Suppressor macrophage treated with lipopolysaccharide for 4 hours (primary cell): Measurements from ENCODE around the gene SOX30.
"Not testable (repeated sequence)": the region's sequence is repeated elsewhere in the genome, so short reads cannot be mapped to it uniquely, and the experiment has no call there.

ENCODE experiments used
- DNase-seq: peaks from one replicate; pipeline ENCODE4 v3.0.0-alpha.2; 2020

Gene SOX30

DNA sequence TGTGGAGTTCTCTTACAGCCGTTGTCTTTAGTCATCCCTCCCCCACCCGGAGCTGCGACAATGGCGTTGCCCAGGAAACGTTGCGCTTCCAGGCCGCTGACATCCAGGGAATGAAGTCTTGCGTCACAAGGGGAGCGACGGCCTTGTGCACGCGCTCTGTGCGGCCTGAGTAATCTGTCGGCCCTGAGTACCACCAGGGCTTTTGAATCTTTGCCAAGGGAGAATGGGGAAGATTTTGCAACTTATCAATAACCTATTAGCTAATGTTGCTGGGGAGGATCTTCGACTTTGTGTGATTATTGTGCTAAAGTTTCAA lies at the start of gene SOX30:
TSS of gene SOX30 (minus strand) at position 62 of the 316 bp plus-strand sequence. CDS start 360 bp downstream, outside the sequence.
- no peak for DNase-seq

DNA sequence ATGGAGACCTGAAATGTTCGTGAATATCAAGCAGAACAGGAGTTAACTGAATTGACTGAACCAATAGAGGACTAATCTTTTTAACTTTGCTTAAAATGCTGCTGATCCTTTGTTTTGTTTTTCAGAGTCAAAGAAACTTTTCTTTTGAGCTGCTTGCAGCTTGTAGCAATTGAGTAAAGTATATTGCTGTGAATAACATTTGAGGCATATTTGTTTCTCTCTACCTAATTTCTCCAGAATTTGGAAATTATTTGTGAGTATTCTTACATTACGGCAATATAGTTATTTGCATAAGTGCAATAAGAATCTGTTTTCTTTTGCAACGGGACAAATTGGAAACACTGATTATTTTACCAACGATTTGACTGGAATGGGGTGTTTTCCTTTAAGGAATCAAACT lies 46.4 kb upstream of the SOX30 start:
- DNase-seq = not testable (repeated sequence)

DNA sequence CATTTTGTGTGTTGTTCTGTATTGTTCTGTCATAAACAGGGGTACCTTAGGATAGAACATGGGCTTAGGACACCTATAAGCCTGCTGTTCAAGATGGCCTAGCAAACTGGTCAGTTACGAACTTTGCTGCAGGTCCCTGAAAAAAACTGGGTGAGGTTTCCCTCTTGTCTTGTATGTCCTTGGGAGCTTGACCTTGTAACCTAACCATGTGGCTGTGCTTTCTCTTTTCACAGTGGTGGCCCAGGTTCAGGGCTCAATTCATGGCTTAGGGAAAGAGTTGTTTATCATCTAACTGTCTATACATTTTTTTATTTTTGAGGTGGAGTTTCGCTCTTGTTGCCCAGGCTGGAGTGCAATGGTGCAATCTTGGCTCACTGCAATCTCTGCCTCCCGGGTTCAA lies 43.9 kb upstream of the SOX30 start:
- DNase-seq = not testable (repeated sequence)

DNA sequence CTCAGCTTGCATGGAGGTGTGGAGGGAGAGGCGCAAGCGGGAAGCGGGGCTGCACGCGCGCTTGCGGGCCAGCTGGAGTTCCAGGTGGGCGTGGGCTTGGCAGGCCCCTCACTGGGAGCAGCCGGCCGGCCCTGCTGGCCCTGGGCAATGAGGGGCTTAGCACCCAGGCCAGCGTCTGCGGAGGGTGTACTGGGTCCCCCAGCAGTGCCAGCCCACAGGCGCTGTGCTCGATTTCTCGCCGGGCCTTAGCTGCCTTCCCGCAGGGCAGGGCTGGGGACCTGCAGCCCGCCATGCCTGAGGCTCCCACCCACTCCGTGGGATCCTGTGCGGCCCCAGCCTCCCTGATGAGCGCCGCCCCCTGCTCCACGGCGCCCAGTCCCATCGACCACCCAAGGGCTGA lies 41.6 kb upstream of the SOX30 start:
- DNase-seq = not testable (repeated sequence)

DNA sequence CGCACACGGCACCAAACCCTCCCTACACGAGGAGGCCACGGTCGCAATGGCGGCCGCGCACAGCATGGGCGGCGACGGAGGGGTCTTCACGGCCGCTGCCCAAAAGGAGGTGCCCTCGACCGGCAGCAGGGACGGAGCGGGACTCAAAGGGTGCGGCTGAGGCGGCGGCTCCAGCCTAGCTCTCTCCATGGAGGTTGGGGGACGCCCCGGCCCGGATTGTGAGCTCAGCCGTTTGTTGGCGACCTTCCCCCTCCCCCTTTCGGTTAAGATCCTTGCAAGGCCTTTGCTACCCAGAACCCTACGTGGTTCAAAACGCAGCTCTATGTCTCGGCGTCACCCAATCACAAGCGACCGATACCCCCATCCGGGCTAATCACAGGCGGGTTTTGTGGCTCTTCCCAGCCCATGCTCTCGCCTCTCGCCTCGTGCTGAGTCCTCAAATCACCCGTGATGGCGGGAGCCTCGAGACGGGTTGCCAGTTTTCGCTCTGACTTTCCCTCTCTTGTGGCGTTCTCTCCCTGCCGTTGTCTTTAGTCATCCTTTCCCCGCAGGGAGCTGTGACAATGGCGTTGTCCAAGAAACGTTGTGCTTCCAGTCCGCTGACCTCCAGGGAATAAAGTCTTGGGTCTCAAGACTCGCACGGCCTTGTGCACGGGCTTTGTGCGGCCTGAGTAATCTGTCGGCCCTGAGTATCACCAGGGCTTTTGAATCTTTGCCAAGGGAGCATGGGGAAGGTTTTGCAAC lies 38.6 kb upstream of the SOX30 start:
- DNase-seq = no peak

DNA sequence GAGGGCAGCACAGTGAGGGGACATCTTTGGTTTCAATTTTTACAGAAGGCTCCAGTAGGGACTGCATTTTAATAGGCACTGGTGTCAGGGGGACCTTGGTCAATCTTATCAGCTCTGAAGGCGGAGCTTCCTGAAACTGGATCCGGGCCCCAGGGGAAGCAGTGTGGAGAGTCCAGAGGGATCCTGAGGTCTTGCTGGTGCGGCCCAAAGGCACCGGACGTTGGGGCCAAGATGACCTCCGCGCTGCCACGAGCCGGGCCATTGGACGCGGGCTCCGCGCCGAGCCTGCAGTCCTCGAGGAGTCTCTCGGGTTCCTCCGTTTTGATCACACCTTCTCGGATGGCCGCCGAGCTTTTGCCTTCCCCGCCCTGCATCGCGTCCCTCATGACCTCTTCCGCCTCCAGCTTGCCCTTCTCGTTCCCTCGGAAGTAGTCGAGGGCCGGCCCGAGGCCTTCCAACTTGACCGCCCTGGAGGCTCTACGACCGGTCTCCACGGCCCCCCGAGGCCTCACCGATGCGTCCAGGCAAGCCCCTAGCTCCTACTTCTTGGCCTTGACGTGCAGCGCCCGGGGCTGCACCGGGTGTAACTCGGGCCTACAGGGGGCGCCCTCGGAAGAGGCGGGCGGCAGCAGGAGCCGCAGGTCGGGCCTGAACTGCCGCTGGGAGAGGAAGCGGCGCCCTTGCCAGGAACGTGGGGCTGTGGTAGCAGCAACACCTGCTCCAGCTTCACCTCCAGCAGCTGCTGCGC lies 37.9 kb upstream of the SOX30 start:
- no peak for DNase-seq

DNA sequence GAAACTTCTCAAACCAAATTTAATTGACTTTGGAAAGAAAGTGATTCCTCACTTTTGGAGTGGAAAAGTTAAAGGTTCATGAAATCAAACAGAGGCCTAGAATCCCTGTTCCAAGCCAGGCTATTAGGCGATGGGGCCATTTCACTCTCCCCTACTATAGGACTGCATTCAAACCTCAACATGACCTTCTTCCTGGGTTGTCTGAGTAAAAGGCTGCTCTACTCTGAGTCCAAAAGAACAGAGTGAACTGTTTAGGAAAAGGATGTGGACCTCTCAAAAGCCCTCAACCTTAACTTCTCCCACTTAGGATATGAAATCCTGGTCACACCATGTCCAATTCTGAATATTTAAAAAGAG lies 34.9 kb upstream of the SOX30 start:
- DNase-seq = no peak

DNA sequence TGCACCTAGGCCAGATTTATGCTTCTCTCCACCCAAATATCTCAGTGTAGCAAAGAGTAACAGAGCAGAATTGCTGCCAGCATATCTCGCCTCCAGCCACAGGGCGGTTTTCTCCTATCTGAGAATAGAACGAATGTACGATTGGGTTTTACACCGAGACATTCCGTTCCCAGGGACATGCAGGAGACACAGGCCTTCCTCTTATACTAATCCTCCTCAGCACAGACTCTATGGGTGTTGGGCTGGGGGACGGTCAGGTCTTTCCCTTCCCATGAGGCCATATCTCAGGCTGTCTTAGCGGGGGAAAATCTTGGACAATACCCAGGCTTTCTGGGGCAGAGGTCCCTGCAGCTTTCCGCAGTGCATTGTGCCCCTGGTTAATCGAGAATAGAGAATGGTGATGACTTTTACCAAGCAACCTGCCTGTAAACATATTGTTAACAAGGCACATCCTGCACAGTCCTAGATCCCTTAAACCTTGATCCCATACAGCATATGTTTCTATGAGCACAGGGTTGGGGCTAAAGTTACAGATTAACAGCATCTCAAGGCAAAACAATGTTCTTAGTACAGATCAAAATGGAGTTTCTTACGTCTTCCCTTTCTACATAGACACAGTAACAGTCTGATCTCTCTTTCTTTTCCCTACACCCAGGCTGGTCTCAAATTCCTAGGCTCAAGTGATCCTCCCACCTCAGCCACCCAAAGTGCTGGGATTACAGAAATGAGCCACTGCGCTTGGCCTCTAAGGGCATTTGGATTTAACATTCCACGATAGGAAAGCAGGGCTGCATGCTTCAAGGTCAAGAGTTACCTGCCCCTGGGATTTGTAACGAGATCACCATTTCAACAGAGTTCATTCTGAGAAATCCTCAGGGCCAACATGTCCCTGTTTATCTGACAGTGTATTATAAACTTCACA lies 34.3 kb upstream of the SOX30 start:
- not testable (repeated sequence) for DNase-seq

DNA sequence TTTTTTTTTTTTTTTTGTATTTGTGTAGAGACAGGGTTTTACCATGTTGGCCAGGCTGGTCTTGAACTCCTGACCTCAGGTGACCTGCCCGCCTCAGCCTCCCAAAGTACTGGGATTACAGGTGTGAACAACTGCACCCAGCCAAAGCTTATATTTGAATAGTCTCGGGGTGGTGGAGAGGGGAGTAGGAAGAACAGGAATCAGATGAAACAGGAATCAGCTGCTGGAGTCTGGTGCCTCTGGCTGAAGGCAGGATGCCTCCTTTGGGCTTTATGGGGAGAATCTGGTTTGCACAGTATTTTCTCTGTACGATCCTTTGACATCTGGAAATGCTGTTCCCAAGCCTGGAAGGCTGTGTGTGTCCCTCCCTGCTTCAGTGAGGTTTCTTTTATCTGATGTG lies 30.0 kb upstream of the SOX30 start:
- DNase-seq = no peak

DNA sequence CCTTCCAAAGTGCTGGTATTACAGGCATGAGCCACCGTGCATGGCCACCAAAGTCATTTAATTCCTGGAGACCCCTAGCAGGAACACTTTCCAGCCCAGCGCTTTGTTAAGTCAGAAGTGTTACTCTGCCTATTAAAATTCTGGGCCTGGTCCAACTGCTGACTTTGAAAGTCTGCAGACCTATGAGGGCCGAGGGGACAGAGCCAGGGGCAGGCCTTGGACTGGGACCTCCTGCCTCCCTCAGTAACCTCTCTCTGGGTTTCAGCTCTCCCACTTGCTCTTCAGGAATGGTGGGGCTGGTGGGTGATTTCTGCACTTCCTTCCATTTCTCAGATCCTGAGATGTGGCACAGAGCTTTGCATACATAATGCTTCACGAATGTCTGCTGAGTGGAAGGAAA lies 28.8 kb upstream of the SOX30 start:
- no peak for DNase-seq

DNA sequence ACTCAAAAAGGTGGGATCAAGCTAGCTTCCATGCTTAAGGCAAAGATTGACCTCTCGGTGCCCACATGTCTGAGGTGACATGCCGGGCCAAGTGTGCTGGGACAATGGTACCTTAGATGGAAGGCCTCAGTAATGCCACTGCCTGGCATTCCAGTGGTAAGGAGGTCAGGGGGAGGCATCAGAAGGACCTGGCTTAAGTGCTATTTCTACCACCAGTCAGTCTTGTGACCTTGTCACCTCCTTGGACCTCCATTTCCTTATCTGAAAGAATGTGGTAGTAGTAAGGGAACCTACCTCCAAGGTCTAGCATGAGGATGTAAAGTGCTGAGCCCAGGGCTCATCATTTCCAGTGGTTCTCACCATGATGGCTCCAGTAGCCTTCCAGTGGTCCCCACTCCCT lies 28.0 kb upstream of the SOX30 start:
- no peak for DNase-seq

DNA sequence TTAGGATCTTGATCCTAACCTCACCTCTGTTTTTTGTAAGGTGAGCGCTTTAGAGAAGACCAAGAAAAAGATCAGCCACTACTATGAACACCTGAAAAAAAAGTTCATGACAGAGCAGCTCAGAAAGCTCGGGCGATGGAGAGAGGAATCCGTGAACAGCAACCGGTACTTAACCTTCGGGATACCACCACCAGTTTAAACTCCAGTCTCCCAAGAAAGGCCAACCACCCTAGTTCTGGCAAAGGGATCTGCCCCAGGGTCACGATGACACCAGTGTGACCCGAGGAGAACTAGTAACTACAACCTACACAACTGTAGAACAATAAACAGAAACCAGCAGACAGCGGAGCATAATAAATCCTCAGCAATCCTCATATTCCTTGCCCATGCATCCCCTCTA lies 27.6 kb upstream of the SOX30 start:
- DNase-seq = no peak

DNA sequence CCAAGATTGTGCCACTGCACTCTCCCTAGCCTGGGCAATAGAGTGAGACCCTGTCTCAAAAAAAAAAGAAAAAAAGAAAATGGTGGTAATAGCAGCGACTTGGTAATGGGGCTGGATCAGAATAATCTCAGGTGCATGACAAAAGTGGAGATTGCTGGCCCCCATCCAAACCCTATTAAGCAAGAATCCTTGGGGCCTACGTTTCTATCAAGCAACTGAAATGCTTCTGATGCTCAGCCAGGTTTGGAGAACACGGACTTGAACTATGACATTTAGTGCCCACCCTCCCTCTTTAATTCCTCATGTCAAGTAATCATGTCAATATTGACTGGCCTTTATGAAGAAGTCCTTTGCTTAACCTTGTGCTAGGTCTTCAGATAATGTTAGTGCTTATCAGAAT lies 25.7 kb upstream of the SOX30 start:
- DNase-seq = no peak

DNA sequence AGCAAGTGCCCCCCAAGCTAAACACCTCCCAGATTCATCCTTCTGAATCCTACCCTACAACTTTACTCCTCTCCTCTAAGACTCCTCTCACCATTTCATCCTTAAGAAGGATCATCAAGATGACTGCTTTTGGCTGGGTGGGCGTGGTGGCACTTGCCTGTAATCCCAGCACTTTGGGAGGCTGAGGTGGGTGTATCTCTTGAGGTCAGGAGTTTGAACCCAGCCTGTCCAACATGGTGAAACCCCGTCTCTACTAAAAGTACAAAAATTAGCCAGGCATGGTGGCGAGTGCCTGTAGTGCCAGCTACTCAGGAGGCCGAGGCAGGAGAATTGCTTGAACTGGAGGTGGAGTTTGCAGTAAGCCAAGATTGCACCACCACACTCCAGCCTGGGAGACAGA lies 22.1 kb upstream of the SOX30 start:
- DNase-seq = not testable (repeated sequence)

DNA sequence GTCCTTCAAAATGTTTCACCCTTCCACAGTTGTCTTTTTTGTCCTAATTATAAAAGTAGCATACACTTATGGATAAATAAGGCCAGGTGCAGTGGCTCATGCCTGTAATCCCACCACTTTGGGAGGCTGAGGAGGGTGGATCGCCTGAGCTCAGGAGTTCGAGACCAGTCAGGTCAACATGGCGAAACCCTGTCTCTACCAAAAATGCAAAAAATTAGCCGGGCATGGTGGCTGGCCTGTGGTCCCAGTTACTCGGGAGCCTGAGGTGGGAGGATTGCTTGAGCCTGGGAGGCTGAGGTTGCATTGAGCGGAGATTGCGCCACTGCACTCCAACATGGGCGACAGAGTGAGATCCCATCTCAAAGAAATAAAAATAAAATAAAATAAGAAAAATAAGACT lies 20.7 kb upstream of the SOX30 start:
- no peak for DNase-seq

DNA sequence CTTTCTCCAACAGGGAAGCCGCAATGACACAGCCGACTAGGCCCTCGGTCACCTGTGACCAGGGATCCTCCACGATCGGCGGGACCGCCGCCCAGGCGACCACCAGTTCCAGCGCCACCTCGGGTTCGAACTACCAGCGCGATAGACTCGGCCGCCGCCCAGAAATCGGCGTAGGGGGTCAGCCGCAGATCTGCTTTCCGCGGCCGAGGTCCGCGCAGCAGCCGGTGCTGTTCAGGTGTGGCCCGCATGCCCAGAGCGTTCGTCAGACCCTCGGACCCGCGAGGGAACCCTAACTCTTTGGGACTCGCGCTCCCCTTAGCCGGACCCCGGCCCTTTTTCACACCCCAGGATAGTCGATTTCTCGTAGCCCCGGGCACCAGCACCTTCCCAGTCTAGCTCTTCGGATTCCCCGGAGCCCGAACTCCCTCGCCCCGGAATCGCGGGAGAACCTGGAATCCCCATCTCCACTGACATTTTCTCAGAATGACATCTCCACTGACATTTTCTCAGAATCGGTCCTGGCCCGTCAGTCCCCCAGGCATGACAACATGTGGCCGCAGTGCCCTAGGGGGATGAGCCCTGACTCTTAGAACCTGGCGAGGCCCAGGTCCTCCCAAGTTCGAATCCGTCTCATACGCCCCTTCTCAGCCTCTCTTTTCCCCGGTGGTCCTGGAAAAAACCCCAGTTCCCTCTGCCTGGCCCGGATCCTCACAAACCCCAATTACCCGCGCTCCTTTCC lies 19.5 kb upstream of the SOX30 start:
- no peak for DNase-seq

DNA sequence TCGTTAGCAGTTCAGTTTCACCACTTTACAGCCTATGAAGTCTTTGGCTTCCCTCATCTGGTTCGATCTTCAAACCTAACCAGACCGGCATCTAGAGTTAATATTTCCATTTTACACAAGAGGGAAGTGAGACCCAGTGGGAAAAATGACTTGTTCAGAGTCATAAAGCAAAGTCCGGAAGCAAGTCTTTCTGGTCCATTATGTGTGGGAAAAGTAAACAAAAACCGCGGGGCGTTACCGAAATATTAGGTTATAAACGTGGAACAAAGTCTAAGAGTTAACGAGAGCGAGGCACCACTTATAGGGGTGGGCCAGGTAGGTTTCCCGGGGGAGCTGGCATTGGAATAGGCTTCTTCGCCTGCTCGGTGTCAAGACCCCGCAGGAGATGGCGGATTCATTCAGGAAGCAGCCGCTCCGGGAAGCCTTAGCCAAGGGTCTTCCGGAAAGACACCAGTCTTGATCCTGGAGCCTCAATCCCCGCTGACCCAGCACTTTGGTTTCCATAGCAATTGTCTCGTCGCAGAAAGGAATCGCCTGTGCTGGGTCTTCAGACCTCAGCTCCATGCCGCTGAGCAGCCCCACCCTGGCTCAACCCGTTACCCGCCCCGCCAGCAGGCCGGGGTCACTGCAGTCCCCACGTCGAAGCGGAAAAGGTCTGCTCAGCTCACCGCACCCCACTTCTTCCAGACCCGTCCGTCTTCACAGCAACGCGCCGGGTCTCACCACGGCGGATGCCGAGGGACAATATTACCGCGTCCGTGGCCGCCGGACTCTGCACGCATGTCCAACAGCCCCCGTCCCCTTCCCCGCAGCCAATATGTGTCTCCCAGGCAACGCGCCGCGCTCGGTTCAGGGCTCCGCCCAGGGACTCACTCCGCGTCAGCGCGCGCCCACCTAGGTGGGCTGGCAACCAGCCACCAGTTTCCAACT lies 18.7 kb upstream of the SOX30 start, which contains the start of gene C5orf52:
TSS of gene C5orf52 (plus strand) at position 872 of the 930 bp plus-strand sequence. CDS start 82 bp downstream, outside the sequence.
- peak; percentile 81 for DNase-seq

DNA sequence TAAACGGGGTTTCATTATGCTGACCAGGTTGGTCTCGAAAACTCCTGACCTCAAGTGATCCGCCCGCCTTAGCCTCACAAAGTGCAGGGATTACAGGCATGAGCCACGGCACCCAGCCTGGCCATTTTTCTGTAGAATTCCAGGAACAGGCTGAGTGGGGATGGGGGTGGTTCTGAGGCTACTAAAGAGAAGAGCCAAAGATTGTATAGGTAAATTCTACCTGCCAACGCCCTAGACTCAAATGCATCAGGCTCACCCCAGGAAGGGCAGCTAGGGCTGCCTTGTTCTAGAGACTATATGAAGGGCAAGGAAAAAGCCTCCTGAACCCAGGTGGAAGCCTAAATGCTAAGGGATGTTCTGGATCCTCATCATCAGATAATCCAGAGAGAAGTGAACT lies 17.5 kb upstream of the SOX30 start:
- no peak for DNase-seq

DNA sequence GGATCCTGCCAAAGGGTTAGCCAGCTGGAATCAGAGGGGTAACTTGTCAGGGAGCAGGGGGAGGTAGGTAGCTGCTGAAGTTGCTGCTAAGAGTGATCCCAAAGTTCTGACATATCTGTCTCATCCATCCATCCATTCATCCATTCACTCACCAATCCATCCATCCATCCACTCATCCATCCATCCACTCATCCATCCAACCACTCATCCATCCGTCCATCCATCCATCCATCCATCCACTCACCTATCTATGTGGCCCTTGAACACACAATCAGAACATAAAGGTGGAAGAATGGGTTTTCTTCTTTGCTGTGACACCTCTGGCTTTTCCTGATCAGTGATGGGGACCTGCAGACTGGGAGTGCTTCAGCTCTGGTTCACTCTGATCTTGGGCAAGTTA lies 16.1 kb upstream of the SOX30 start:
- no peak for DNase-seq

DNA sequence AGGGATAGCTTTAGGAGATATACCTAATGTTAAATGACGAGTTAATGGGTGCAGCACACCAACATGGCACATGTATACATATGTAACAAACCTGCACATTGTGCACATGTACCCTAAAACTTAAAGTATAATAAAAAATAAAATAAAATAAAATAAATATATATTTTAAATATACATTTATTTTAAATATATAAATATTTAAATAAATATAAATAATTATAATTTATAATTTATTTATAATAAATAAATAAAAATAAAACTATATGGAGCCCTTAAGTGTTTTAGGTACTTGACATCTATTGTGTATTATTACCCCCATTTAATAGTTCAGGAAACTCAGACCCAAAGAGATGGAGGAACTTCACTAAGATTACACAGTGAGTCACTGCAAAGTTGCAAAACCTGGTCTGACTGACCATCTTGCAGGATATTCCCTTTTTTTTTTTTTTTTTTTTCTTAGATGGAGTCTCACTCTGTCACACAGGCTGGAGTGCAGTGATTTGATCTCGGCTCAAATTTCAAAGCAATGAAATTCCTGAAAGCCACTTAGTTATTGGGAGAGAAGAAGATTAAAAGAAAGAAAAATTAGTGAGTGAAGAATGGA lies 13.3 kb upstream of the SOX30 start:
- DNase-seq = peak; percentile 90
